ENCODE results near the gene FCRLA.

The FCRLA gene

DNA sequence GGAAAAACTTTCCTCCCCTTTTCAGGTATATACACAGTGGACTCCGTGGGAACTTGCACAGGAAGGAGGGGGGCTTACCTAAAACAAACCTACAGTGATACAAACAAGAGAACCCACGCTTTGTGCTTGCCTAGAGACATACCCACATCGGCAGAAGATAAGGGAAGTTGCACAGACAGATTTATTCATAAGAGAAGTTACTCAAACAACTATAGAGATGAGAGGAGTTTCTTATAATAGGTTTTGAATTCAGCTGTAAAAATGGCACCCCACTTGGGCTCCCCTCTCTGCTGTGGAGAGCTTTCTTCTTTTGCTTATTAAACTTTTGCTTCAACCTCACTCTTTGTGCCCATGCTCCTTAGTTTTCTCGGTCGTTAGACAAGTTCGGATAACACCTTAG is 40.8 kb downstream of the FCRLA start:
- TF ChIP-seq CTCF (IDR thresholded peaks at IDR 0.05) = no peak

DNA sequence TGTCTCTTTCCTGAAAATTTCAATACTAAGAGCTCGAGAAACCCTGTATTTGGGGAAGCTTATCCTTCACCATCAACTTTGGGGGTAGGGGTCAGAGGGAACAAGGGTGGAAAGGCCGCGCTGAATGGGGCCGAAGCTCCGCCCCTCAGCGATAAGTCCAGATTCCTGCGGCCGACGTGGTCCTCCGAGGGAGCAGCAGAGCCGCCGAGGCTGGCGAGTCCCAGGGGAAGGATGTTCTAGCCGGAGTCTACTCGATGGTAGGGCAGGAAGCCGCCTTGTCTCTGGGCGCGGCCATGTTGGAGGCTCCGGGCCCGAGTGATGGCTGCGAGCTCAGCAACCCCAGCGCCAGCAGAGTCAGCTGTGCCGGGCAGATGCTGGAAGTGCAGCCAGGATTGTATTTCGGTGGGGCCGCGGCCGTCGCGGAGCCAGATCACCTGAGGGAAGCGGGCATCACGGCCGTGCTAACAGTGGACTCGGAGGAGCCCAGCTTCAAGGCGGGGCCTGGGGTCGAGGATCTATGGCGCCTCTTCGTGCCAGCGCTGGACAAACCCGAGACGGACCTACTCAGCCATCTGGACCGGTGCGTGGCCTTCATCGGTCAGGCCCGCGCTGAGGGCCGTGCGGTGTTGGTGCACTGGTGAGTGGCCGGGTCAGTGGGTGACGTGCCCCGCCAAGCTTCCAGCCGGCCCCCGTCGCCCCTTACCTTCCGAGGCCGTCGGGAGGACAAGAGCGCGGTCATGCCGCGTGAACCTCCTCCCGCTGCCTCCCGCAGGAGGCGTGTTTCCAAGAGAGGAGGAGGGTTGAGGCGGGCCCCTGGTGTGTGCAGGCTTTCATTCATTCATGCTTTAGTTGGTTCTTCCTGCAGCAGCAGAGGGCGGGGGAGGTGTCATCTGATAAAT is 42.7 kb downstream of the FCRLA start, which contains the start of gene DUSP12:
DUSP12 (plus strand) TSS at position 278 of the 899 bp plus-strand sequence; CDS start at position 294, 16 bp downstream.
- no peak; the same call in 1 of the 2 replicates for TF ChIP-seq CTCF (IDR thresholded peaks at IDR 0.05)

GRCh38 chr1:161763522-161764098 is 56.6 kb downstream of the FCRLA start:
- peak; percentile 61 for TF ChIP-seq CTCF (IDR thresholded peaks at IDR 0.05)

All from LNCAP (cell line).